Liver (tissue), 9 donors: Measurements from ENCODE around the gene LRP5. TPM values are rescaled to one million over a fixed set of nuclear protein-coding genes. Genes with fewer than 3 reads are reported as not detected.
A peak's percentile ranks its signal among the peaks of the same experiment; 100 is the strongest.

Experiments
- DNase-seq: peaks from one replicate; pipeline ENCODE4 v3.0.0-alpha.2; 2017; ENCODE audit warnings: low spot score
- H3K27ac ChIP-seq, 2 donors: one replicate each; pipeline ENCODE4 v1.7.0; 2013; ENCODE audit warnings: inconsistent platforms in 2 of 2, low read length in 2 of 2, control low read depth in 1 of 2, low read depth in 1 of 2, mild to moderate bottlenecking in 1 of 2
- H3K27me3 ChIP-seq, 4 donors: one replicate each; pipeline versions ENCODE4 v1.6.1 to v1.7.0; 2013; ENCODE audit warnings: low read length in 3 of 4, inconsistent platforms in 1 of 4, mild to moderate bottlenecking in 1 of 4, moderate library complexity in 1 of 4; ENCODE audit not compliant: control insufficient read depth in 4 of 4, insufficient read depth in 4 of 4
- H3K36me3 ChIP-seq, 4 donors: one replicate each; pipeline versions ENCODE4 v1.6.1 to v1.7.0; 2013; ENCODE audit warnings: low read length in 3 of 4, mild to moderate bottlenecking in 3 of 4, low read depth in 1 of 4, moderate library complexity in 1 of 4; ENCODE audit not compliant: control insufficient read depth in 4 of 4, insufficient read depth in 3 of 4
- H3K4me1 ChIP-seq, 4 donors: one replicate each; pipeline versions ENCODE4 v1.6.1 to v1.7.0; 2013; ENCODE audit warnings: low read length in 3 of 4, mild to moderate bottlenecking in 3 of 4, moderate library complexity in 1 of 4; ENCODE audit not compliant: control insufficient read depth in 4 of 4, insufficient read depth in 4 of 4
- H3K4me3 ChIP-seq, 3 donors: one replicate each; pipeline versions ENCODE4 v1.6.1 to v1.7.0; 2013; ENCODE audit warnings: low read length in 3 of 3, control low read depth in 1 of 3, low read depth in 1 of 3, mild to moderate bottlenecking in 1 of 3
- H3K9ac ChIP-seq, 2 donors: one replicate each; pipeline ENCODE4 v1.7.0; 2013; ENCODE audit warnings: low read length in 2 of 2, mild to moderate bottlenecking in 2 of 2, moderate library complexity in 2 of 2, control low read depth in 1 of 2, low read depth in 1 of 2
- H3K9me3 ChIP-seq, 4 donors: one replicate each; pipeline versions ENCODE4 v1.6.1 to v1.7.0; 2013; ENCODE audit warnings: low read length in 3 of 4; ENCODE audit not compliant: control insufficient read depth in 4 of 4
- CTCF ChIP-seq: fragments of 150-350 bp; IDR thresholded peaks from 2 replicates; pipeline ENCODE4 v1.5.1; 2017; ENCODE audit warnings: improper control_type of control experiment, low read depth, low read length; ENCODE audit not compliant: missing input control
- FOXA2 ChIP-seq: IDR thresholded peaks from 2 replicates; pipeline ENCODE4 v1.6.1; 2016; ENCODE audit warnings: antibody characterized with exemption
- GABPA ChIP-seq, 2 donors: IDR thresholded peaks in 1 of 2; conservative IDR thresholded peaks in 1 of 2; 2 replicates each; pipeline ENCODE4 v1.6.1; 2016; ENCODE audit warnings: antibody characterized with exemption in 2 of 2, mild to moderate bottlenecking in 1 of 2, moderate library complexity in 1 of 2
- HNF4A ChIP-seq, 2 donors: conservative IDR thresholded peaks; 2 replicates each; pipeline ENCODE4 v1.6.1; 2016; ENCODE audit warnings: antibody characterized with exemption in 2 of 2, mild to moderate bottlenecking in 2 of 2
- HNF4G ChIP-seq: IDR thresholded peaks from 2 replicates; pipeline ENCODE4 v1.6.1; 2016; ENCODE audit warnings: antibody characterized with exemption
- MAX ChIP-seq: IDR thresholded peaks from 2 replicates; pipeline ENCODE4 v1.6.1; 2016; ENCODE audit warnings: antibody characterized with exemption
- NR2F2 ChIP-seq: IDR thresholded peaks from 2 replicates; pipeline ENCODE4 v1.6.1; 2016; ENCODE audit warnings: antibody characterized with exemption
- RAD21 ChIP-seq, 2 donors: IDR thresholded peaks; 2 replicates each; pipeline ENCODE4 v1.6.1; 2016; ENCODE audit warnings: antibody characterized with exemption in 2 of 2, mild to moderate bottlenecking in 2 of 2
- RXRA ChIP-seq, 2 donors: IDR thresholded peaks; 2 replicates each; pipeline ENCODE4 v1.6.1; 2017 to 2018; ENCODE audit warnings: antibody characterized with exemption in 2 of 2, mild to moderate bottlenecking in 1 of 2
- SP1 ChIP-seq: IDR thresholded peaks from 2 replicates; pipeline ENCODE4 v1.6.1; 2018; ENCODE audit warnings: antibody characterized with exemption, mild to moderate bottlenecking
- TAF1 ChIP-seq: conservative IDR thresholded peaks from 2 replicates; pipeline ENCODE4 v1.6.1; 2016; ENCODE audit warnings: antibody characterized with exemption, mild to moderate bottlenecking
- YY1 ChIP-seq: IDR thresholded peaks from 2 replicates; pipeline ENCODE4 v1.6.1; 2016; ENCODE audit warnings: antibody characterized with exemption, mild to moderate bottlenecking
- ZBTB33 ChIP-seq: IDR thresholded peaks from 2 replicates; pipeline ENCODE4 v1.6.1; 2016; ENCODE audit warnings: antibody characterized with exemption
- WGBS: extraction: QIAGEN DNeasy Blood & Tissue Kit; methylation state at CpG from one replicate; pipeline ENCODE4 v1.1.7; 2013; 5-methylcytosine and 5-hydroxymethylcytosine counted together
- polyA plus RNA-seq, 2 donors: library from polyadenylated mRNA; stranded (reverse) in 1 of 2; unstranded in 1 of 2; fragments of 200-250 nt in 1 of 2; fragments of >200 nt in 1 of 2; fragmentation: Nextera tagmentation in 1 of 2; extraction: Ambion mirVana in 1 of 2; gene quantifications; one replicate each; pipeline versions ENCODE4 v1.2.1 to v1.2.3, GENCODE V29; 2013 to 2015
- total RNA-seq, 2 donors: library from RNA; depleted of rRNA; stranded (reverse); fragments of >200 nt; gene quantifications; one replicate each; pipeline ENCODE4 v1.2.3, GENCODE V29; 2014
- TF ChIP-seq, protein P1 (sequence below): IDR thresholded peaks from 2 replicates; pipeline ENCODE4 v1.6.1; 2016; ENCODE audit warnings: antibody characterized with exemption, mild to moderate bottlenecking
- donor health status: healthy.
- donor health status: healthy.
- donor health status: healthy.
- donor health status: healthy.
- donor health status: healthy.

Gene LRP5
- total and polyA plus RNA-seq, 4 donors: 48.9 to 99.3 (median 71.3) TPM

DNA sequence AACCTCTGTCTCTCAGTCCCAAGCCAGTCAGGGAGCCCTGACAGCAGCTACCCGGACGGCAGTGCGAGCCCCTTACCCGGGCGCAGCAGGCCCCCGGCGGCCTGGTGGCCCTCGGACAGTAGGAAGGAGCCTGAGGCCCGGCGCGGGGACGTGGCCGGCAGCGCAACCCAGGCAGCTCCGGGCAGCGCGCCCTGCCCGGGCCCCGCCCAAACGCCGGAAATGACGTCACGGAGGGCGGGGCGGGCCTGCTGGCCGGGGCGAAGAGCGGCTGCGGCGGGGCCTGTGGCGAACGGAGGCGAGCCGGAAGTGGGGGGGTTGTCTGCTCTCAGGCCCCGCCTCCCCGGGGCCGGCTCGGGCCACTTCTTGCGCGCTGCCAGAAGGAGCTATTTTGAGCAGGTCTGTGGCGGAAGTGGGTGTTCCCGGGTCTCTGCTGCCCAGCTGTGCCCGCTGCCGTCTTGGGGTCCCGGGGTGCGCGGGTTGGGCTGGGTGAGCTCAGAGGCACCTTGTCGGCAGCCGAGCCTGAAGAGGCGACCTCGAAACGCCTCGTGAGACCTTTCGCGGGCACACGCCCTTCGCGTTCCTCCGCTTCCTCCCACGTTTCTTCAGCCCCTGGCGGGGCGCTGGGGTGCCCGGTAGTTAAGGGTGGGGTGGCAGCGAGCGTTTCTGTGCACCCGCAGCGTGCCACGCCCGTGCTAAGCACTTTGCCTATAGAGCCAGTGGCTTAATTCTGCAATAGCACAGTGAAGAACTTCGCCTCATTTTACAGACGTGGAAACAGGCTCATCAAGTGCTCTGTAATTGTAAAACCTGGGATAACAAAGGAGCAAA is 40.4 kb upstream of the LRP5 start, which contains the start of gene C11orf24 (continued):
- TF ChIP-seq ZBTB33 (no peak), FOXA2 (no peak), TAF1 (peak; percentile 68), RAD21 (IDR thresholded peaks at IDR 0.05) (peak in 1 of 2 donors; percentile 12), HNF4G (no peak), MAX (no peak), GABPA (IDR thresholded peaks at IDR 0.05 in 1 of 2, conservative IDR thresholded peaks at IDR 0.05 in 1 of 2) (peak; percentile 61 to 88), YY1 (peak; percentile 46), NR2F2 (no peak), CTCF (peak; percentile 3)

GRCh38 chr11:68273026-68273738 is 39.2 kb upstream of the LRP5 start:
- TF ChIP-seq HNF4A (conservative IDR thresholded peaks at IDR 0.05) (peak in 1 of 2 donors; percentile 3), SP1 (peak; percentile 23), RXRA (IDR thresholded peaks at IDR 0.05) (peak; percentile 51 to 65), MAX (no peak)
- peak overlapping the region; percentile 40 to 58 for H3K9ac ChIP-seq
- peak overlapping the region; percentile 46 to 99 for H3K27ac ChIP-seq
- peak overlapping the region; percentile 5 to 52 (median 14) for H3K4me3 ChIP-seq
- no peaks in the 10 kb centered on the region for H3K27me3 ChIP-seq
- no peaks in the 10 kb centered on the region for H3K9me3 ChIP-seq
- H3K36me3 ChIP-seq: peaks cover 0 to under 1% (median 0%) of the 10 kb centered on the region in 4 donors
- peaks cover 12 to 54% (median 34%) of the 10 kb centered on the region in 4 donors for H3K4me1 ChIP-seq
- 51% methylated on average over 21 of the region's 21 CpGs for WGBS
- no peak for DNase-seq

GRCh38 chr11:68274306-68274705 is 38.1 kb upstream of the LRP5 start:
- TF ChIP-seq, protein P1, sequence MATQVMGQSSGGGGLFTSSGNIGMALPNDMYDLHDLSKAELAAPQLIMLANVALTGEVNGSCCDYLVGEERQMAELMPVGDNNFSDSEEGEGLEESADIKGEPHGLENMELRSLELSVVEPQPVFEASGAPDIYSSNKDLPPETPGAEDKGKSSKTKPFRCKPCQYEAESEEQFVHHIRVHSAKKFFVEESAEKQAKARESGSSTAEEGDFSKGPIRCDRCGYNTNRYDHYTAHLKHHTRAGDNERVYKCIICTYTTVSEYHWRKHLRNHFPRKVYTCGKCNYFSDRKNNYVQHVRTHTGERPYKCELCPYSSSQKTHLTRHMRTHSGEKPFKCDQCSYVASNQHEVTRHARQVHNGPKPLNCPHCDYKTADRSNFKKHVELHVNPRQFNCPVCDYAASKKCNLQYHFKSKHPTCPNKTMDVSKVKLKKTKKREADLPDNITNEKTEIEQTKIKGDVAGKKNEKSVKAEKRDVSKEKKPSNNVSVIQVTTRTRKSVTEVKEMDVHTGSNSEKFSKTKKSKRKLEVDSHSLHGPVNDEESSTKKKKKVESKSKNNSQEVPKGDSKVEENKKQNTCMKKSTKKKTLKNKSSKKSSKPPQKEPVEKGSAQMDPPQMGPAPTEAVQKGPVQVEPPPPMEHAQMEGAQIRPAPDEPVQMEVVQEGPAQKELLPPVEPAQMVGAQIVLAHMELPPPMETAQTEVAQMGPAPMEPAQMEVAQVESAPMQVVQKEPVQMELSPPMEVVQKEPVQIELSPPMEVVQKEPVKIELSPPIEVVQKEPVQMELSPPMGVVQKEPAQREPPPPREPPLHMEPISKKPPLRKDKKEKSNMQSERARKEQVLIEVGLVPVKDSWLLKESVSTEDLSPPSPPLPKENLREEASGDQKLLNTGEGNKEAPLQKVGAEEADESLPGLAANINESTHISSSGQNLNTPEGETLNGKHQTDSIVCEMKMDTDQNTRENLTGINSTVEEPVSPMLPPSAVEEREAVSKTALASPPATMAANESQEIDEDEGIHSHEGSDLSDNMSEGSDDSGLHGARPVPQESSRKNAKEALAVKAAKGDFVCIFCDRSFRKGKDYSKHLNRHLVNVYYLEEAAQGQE: no peak
- TF ChIP-seq RAD21 (IDR thresholded peaks at IDR 0.05) (no peak), HNF4G (no peak), FOXA2 (no peak)
- Histone ChIP-seq H3K27me3 (no peaks in the 10 kb centered on the region), H3K9me3 (no peaks in the 10 kb centered on the region), H3K4me3 (no peak overlapping the region), H3K27ac (peak overlapping the region; percentile 50 to 99), H3K9ac (peak overlapping the region in 1 of 2 donors; percentile 43), H3K36me3 (no peaks in the 10 kb centered on the region), H3K4me1 (peaks cover 12 to 50% (median 32%) of the 10 kb centered on the region in 4 donors)
- 81% methylated on average over 1 of the region's 1 CpG for WGBS
- no peak for DNase-seq
